SIG-M5 treated with dmso at 0.1 percent for 504 hours (cell line): ENCODE results near the gene NPHS1.
"Not testable (repeated sequence)": the region's sequence is repeated elsewhere in the genome, so short reads cannot be mapped to it uniquely, and the experiment has no call there.

Experiments used
- DNase-seq: peaks from one replicate; lab custom pipeline; 2025; ENCODE audit not compliant: unreplicated experiment; lab: John Stamatoyannopoulos, UW

Gene NPHS1

GRCh38 chr19:35813043-35813890 lies 39.0 kb downstream of the NPHS1 start:
- no peak for DNase-seq

GRCh38 chr19:35812220-35813042 lies 39.9 kb downstream of the NPHS1 start, which contains the start of gene PRODH2:
TSS of gene PRODH2 (minus strand) at chr19:35812845. CDS start at chr19:35812805, 40 bp downstream.
- DNase-seq: no peak

- DNase-seq: no peak
Measured at GRCh38 chr19:35811317-35812219, 40.7 kb downstream of the NPHS1 start.

GRCh38 chr19:35807633-35808032 lies 44.7 kb downstream of the NPHS1 start:
- DNase-seq: no peak

- no peak for DNase-seq
Measured at GRCh38 chr19:35806597-35806996, 45.7 kb downstream of the NPHS1 start.

- DNase-seq: no peak
Measured at GRCh38 chr19:35805526-35806102, 46.7 kb downstream of the NPHS1 start.

GRCh38 chr19:35801828-35802227 lies 50.5 kb downstream of the NPHS1 start:
- no peak for DNase-seq

- DNase-seq: no peak
Measured at GRCh38 chr19:35797663-35798062, 54.6 kb downstream of the NPHS1 start.

- DNase-seq: no peak
Measured at GRCh38 chr19:35796645-35797542, 55.4 kb downstream of the NPHS1 start.

- DNase-seq: not testable (repeated sequence)
Measured at GRCh38 chr19:35795564-35795963, 56.7 kb downstream of the NPHS1 start.

- DNase-seq: no peak
Measured at GRCh38 chr19:35793381-35794165, 58.7 kb downstream of the NPHS1 start.

- no peak for DNase-seq
Measured at GRCh38 chr19:35792888-35793287, 59.4 kb downstream of the NPHS1 start.

GRCh38 chr19:35792312-35792711 lies 60.0 kb downstream of the NPHS1 start:
- no peak for DNase-seq

- DNase-seq: no peak
Measured at GRCh38 chr19:35791814-35792279, 60.5 kb downstream of the NPHS1 start.

GRCh38 chr19:35790981-35791813 lies 61.1 kb downstream of the NPHS1 start:
- DNase-seq: no peak

- DNase-seq: no peak
Measured at GRCh38 chr19:35789978-35790944, 62.0 kb downstream of the NPHS1 start.
